Measurements from ENCODE around the gene COASY.
"Not testable (repeated sequence)": the region's sequence is repeated elsewhere in the genome, so short reads cannot be mapped to it uniquely, and the experiment has no call there.

The COASY gene

DNA sequence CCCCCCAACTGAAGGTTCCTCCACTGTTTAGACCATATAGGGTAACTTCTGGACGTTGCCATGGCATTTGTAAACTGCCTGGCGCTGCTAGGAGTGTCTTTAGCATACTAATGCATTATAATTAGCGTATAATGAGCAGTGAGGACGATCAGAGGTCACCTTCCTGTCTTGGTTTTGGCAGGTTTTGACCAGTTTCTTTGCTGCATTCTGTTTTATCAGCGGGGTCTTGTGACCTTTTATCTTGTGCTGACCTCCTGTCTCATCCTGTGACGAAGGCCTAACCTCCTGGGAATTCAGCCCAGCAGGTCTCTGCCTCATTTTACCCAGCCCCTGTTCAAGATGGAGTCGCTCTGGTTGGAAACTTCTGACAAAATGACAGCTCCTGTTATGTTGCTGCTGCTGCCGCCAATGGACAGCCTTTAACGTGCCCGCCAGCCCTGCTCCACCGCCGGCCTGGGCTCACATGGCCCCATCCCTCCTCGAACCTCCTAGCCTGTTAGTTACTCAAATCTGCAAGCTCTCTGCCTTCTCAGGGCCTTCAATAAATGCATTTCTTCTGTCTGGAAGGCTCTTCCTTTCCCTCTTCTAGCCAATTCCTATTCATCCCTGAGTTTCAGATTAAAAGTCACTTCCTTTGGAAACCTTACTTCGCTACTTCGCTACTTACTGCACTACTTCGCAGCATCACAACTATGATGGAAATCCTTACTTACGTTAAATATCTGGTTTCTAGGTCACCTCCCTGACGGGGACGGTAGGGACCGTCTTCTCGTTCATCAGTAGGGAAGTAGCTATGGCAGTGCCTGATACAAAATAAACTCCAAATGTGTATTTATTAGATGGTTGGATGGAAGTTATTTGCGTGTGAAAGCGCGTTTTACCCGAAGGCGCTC, 26.5 kb upstream of the COASY start:
- Histone ChIP-seq H3K27ac (ENCODE audit: low read length) (peak overlapping the region; percentile 93), H3K4me3 (ENCODE audit: low read depth in 1 of 2, low read length in 2 of 2) (peak overlapping the region; percentile 57 to 80), H3K27me3 (ENCODE audit: low read depth, low read length) (no peaks in the 10 kb centered on the region), H3K4me1 (ENCODE audit: control insufficient read depth in 1 of 2, insufficient read depth in 2 of 2, low read length in 2 of 2) (peaks cover 12 to 33% of the 10 kb centered on the region in 2 donors), H3K36me3 (ENCODE audit: control insufficient read depth in 1 of 2, insufficient read depth in 2 of 2, low read length in 2 of 2) (peaks cover 8 to 16% of the 10 kb centered on the region in 2 donors), H3K9me3 (ENCODE audit: control insufficient read depth in 1 of 2, low read length in 2 of 2) (no peaks in the 10 kb centered on the region)

DNA sequence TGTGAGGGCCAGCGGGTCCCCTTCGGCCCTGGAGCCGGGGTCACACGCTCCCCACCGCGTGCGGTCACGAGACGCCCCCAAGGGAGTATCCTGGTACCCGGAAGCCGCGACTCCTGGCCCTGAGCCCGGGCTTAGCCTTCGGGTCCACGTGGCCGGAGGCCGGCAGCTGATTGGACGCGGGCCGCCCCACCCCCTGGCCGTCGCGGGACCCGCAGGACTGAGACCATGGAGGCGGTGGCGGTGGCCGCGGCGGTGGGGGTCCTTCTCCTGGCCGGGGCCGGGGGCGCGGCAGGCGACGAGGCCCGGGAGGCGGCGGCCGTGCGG, 25.9 kb upstream of the COASY start, which contains the start of gene NAGLU:
Gene NAGLU (plus strand): TSS at position 194 of the 324 bp plus-strand sequence. CDS start 32 bp downstream, at position 226.
- Histone ChIP-seq H3K4me3 (ENCODE audit: low read depth in 1 of 2, low read length in 2 of 2) (peak within 1 kb of the TSS; percentile 80 to 82), H3K27ac (ENCODE audit: low read length) (peak within 1 kb of the TSS; percentile 93), H3K9me3 (ENCODE audit: control insufficient read depth in 1 of 2, low read length in 2 of 2) (no peaks in the 10 kb centered on the region), H3K27me3 (ENCODE audit: low read depth, low read length) (no peaks in the 10 kb centered on the region), H3K36me3 (ENCODE audit: control insufficient read depth in 1 of 2, insufficient read depth in 2 of 2, low read length in 2 of 2) (peaks cover 8 to 18% of the 10 kb centered on the region in 2 donors), H3K4me1 (ENCODE audit: control insufficient read depth in 1 of 2, insufficient read depth in 2 of 2, low read length in 2 of 2) (peaks cover 12 to 28% of the 10 kb centered on the region in 2 donors)

DNA sequence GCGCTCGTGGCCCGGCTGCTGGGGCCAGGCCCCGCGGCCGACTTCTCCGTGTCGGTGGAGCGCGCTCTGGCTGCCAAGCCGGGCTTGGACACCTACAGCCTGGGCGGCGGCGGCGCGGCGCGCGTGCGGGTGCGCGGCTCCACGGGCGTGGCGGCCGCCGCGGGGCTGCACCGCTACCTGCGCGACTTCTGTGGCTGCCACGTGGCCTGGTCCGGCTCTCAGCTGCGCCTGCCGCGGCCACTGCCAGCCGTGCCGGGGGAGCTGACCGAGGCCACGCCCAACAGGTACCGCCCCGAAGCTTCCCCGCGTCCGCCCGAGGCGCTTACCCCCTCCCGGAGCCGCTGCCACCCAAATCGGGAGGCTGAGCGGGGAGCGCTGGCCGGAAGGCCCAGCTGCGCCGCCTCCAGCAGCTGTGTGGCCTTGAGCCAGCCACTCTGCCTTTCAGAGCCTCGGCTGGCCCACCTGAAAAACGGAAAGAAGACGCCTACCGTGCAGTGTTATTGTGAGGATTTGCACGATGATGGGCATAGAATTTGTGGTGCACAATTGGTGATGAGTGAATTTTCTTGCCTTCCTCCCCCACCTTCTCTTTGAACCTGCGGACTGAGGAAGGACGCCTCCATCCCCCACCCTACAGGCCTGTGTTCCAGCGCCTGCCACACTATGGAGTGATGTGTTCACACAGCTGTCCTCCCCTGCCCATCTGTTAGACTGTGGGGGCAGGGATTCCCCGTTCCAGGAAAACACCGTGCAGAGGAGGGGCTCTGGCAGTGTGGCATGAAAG, 25.4 kb upstream of the COASY start:
- H3K4me3 ChIP-seq (ENCODE audit: low read depth in 1 of 2, low read length in 2 of 2) = peak overlapping the region; percentile 80 to 82
- no peaks in the 10 kb centered on the region for H3K27me3 ChIP-seq (ENCODE audit: low read depth, low read length)
- H3K27ac ChIP-seq (ENCODE audit: low read length) = peak overlapping the region; percentile 51
- peaks cover 8 to 24% of the 10 kb centered on the region in 2 donors for H3K36me3 ChIP-seq (ENCODE audit: control insufficient read depth in 1 of 2, insufficient read depth in 2 of 2, low read length in 2 of 2)
- no peaks in the 10 kb centered on the region for H3K9me3 ChIP-seq (ENCODE audit: control insufficient read depth in 1 of 2, low read length in 2 of 2)
- H3K4me1 ChIP-seq (ENCODE audit: control insufficient read depth in 1 of 2, insufficient read depth in 2 of 2, low read length in 2 of 2) = peaks cover 12 to 23% of the 10 kb centered on the region in 2 donors

DNA sequence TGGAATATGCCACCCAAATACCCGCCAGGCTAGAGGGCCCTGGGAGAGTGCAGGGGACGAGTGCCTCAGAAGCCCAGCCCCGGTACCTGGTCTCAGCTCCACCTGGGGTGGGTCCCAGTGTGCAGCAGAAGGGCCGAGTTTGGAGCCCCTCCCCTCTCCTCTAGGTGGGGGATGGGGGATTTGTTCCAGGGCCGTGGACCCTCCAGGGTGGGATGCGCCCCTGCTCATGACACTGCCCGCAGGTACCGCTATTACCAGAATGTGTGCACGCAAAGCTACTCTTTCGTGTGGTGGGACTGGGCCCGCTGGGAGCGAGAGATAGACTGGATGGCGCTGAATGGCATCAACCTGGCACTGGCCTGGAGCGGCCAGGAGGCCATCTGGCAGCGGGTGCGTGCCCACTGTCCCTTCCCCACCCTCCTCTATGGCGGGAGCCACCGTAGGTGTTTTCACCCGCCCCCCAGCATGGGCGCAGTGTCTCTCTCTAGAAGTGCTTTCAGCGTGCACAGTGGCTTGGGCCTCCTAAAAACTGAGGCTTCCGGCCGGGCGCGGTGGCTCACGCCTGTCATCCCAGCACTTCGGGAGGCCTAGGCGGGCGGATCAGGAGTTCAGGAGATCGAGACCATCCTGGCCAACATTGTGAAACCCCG, 24.7 kb upstream of the COASY start:
- H3K36me3 ChIP-seq (ENCODE audit: control insufficient read depth in 1 of 2, insufficient read depth in 2 of 2, low read length in 2 of 2) = peaks cover 8 to 26% of the 10 kb centered on the region in 2 donors
- H3K9me3 ChIP-seq (ENCODE audit: control insufficient read depth in 1 of 2, low read length in 2 of 2) = no peaks in the 10 kb centered on the region
- no peaks in the 10 kb centered on the region for H3K27me3 ChIP-seq (ENCODE audit: low read depth, low read length)
- peak overlapping the region; percentile 80 to 82 for H3K4me3 ChIP-seq (ENCODE audit: low read depth in 1 of 2, low read length in 2 of 2)
- peak overlapping the region; percentile 51 for H3K27ac ChIP-seq (ENCODE audit: low read length)
- peaks cover 12 to 20% of the 10 kb centered on the region in 2 donors for H3K4me1 ChIP-seq (ENCODE audit: control insufficient read depth in 1 of 2, insufficient read depth in 2 of 2, low read length in 2 of 2)

DNA sequence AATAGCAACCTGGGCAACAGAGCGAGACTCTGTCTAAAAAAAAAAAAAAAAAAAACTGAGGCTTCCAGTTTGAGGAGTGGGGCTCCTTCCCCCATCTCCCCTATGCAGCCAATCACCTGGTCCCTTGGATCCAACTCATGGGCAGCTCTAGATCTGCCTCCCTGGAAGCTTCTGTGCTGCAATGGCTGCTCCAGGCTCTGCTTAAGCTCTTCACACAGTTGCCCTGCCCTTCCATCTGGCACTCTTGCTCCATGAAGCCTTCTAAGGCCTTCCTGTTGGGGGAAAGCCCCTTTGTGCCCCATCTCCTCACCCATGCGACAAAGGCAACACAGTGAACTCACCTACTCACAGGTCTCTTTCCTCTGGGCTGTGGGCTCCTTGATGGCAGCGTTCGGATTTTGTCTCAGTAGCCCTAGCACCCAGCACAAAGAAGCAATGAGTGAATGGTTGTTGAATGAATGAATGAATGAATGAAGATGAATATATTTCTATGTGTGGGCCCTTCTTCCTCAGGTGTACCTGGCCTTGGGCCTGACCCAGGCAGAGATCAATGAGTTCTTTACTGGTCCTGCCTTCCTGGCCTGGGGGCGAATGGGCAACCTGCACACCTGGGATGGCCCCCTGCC, 24.0 kb upstream of the COASY start:
- Histone ChIP-seq H3K4me1 (ENCODE audit: control insufficient read depth in 1 of 2, insufficient read depth in 2 of 2, low read length in 2 of 2) (peaks cover 12 to 20% of the 10 kb centered on the region in 2 donors), H3K9me3 (ENCODE audit: control insufficient read depth in 1 of 2, low read length in 2 of 2) (no peaks in the 10 kb centered on the region), H3K36me3 (ENCODE audit: control insufficient read depth in 1 of 2, insufficient read depth in 2 of 2, low read length in 2 of 2) (peaks cover 8 to 31% of the 10 kb centered on the region in 2 donors), H3K4me3 (ENCODE audit: low read depth in 1 of 2, low read length in 2 of 2) (no peak overlapping the region), H3K27me3 (ENCODE audit: low read depth, low read length) (no peaks in the 10 kb centered on the region), H3K27ac (ENCODE audit: low read length) (no peak overlapping the region)

DNA sequence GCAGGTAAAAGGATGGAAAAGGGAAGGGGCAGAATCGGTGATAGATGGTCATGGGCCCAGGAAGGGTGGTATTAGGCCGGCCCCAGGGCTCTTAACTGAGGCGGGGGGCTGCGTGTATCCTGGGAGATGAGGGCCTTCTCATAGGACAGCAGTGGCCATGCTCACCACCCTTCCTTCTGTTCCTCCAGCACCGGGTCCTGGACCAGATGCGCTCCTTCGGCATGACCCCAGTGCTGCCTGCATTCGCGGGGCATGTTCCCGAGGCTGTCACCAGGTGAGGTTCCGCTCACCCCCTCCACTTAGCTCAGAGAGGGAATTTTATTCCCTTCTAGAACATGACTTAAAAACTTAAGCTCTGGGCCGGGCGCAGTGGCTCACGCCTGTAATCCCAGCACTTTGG, 23.5 kb upstream of the COASY start:
- H3K27ac ChIP-seq (ENCODE audit: low read length) = no peak overlapping the region

DNA sequence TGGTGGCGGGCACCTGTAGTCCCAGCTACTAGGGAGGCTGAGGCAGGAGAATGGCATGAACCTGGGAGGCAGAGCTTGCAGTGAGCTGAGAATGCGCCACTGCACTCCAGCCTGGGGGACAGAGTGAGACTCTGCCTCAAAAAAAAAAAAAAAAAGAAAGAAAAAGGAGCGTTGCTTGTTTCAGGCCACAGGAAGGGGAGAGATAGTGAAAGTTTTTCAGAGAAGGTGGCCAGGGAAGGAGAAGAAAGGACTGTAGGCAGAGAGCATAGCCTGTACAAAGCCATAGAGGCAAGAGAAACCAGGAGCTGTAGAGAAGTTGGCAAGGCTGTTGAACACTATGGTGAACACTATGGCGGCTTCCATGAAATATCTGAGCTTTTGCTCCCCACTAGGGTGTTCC, 21.4 kb upstream of the COASY start:
- H3K9me3 ChIP-seq (ENCODE audit: control insufficient read depth in 1 of 2, low read length in 2 of 2); H3K27me3 ChIP-seq (ENCODE audit: low read depth, low read length); H3K27ac ChIP-seq (ENCODE audit: low read length); H3K4me3 ChIP-seq (ENCODE audit: low read depth in 1 of 2, low read length in 2 of 2): not testable (repeated sequence)
- H3K4me1 ChIP-seq (ENCODE audit: control insufficient read depth in 1 of 2, insufficient read depth in 2 of 2, low read length in 2 of 2) = peaks cover 7 to 13% of the 10 kb centered on the region in 2 donors
- H3K36me3 ChIP-seq (ENCODE audit: control insufficient read depth in 1 of 2, insufficient read depth in 2 of 2, low read length in 2 of 2) = peaks cover 14 to 45% of the 10 kb centered on the region in 2 donors

More for the DNA sequence above, 23.5 kb upstream of the COASY start:
- Histone ChIP-seq H3K4me1 (ENCODE audit: control insufficient read depth in 1 of 2, insufficient read depth in 2 of 2, low read length in 2 of 2) (peaks cover 12 to 20% of the 10 kb centered on the region in 2 donors), H3K27me3 (ENCODE audit: low read depth, low read length) (no peaks in the 10 kb centered on the region), H3K4me3 (ENCODE audit: low read depth in 1 of 2, low read length in 2 of 2) (no peak overlapping the region), H3K9me3 (ENCODE audit: control insufficient read depth in 1 of 2, low read length in 2 of 2) (no peaks in the 10 kb centered on the region), H3K36me3 (ENCODE audit: control insufficient read depth in 1 of 2, insufficient read depth in 2 of 2, low read length in 2 of 2) (peaks cover 10 to 37% of the 10 kb centered on the region in 2 donors)

DNA sequence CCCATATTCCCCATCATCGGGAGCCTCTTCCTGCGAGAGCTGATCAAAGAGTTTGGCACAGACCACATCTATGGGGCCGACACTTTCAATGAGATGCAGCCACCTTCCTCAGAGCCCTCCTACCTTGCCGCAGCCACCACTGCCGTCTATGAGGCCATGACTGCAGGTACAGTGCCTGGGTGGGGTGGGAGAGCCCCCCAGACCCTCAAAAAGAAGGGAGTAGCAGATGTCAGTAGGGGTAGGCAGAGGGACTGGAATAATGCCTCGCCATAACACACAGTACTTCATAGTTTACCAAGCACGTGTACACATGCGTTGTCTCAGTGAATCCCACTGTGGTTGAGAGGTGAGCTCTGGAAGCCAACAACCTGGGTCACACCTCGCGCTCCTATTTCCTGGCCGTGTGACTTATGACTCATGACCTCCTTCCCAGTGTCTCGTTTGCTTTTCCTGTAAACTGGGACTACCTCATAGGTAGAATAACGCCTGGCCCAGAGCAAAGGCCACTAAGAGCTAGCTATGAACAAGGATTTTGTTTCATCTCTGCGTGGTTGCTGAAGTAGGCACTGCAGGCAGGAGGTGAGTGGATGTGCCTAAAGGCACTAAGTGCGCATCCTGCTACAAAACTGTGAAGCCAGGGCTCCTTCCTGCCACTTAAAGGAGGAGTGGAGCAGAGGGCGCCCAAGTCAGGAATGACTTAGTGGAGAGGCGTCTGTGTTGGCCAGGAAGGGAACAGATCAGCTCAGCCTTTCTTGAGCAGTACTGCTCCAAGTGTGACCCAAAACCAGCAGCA, 20.7 kb upstream of the COASY start:
- Histone ChIP-seq H3K9me3 (ENCODE audit: control insufficient read depth in 1 of 2, low read length in 2 of 2) (no peaks in the 10 kb centered on the region), H3K4me3 (ENCODE audit: low read depth in 1 of 2, low read length in 2 of 2) (no peak overlapping the region), H3K27me3 (ENCODE audit: low read depth, low read length) (no peaks in the 10 kb centered on the region), H3K36me3 (ENCODE audit: control insufficient read depth in 1 of 2, insufficient read depth in 2 of 2, low read length in 2 of 2) (peaks cover 14 to 45% of the 10 kb centered on the region in 2 donors), H3K27ac (ENCODE audit: low read length) (no peak overlapping the region), H3K4me1 (ENCODE audit: control insufficient read depth in 1 of 2, insufficient read depth in 2 of 2, low read length in 2 of 2) (peaks cover 6 to 12% of the 10 kb centered on the region in 2 donors)

DNA sequence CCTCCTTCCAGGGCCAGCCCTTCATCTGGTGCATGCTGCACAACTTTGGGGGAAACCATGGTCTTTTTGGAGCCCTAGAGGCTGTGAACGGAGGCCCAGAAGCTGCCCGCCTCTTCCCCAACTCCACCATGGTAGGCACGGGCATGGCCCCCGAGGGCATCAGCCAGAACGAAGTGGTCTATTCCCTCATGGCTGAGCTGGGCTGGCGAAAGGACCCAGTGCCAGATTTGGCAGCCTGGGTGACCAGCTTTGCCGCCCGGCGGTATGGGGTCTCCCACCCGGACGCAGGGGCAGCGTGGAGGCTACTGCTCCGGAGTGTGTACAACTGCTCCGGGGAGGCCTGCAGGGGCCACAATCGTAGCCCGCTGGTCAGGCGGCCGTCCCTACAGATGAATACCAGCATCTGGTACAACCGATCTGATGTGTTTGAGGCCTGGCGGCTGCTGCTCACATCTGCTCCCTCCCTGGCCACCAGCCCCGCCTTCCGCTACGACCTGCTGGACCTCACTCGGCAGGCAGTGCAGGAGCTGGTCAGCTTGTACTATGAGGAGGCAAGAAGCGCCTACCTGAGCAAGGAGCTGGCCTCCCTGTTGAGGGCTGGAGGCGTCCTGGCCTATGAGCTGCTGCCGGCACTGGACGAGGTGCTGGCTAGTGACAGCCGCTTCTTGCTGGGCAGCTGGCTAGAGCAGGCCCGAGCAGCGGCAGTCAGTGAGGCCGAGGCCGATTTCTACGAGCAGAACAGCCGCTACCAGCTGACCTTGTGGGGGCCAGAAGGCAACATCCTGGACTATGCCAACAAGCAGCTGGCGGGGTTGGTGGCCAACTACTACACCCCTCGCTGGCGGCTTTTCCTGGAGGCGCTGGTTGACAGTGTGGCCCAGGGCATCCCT, 18.5 kb upstream of the COASY start:
- no peak overlapping the region for H3K4me3 ChIP-seq (ENCODE audit: low read depth in 1 of 2, low read length in 2 of 2)
- peaks cover 0 to 2% of the 10 kb centered on the region in 2 donors for H3K4me1 ChIP-seq (ENCODE audit: control insufficient read depth in 1 of 2, insufficient read depth in 2 of 2, low read length in 2 of 2)
- no peak overlapping the region for H3K27ac ChIP-seq (ENCODE audit: low read length)
- H3K27me3 ChIP-seq (ENCODE audit: low read depth, low read length) = no peaks in the 10 kb centered on the region
- peaks cover 14 to 39% of the 10 kb centered on the region in 2 donors for H3K36me3 ChIP-seq (ENCODE audit: control insufficient read depth in 1 of 2, insufficient read depth in 2 of 2, low read length in 2 of 2)
- no peaks in the 10 kb centered on the region for H3K9me3 ChIP-seq (ENCODE audit: control insufficient read depth in 1 of 2, low read length in 2 of 2)

Measured in muscle layer of duodenum (tissue), 2 donors.